ENCODE results near the gene TATDN2.
"Not testable (repeated sequence)": the region's sequence is repeated elsewhere in the genome, so short reads cannot be mapped to it uniquely, and the experiment has no call there.

The TATDN2 gene

GRCh38 chr3:10292505-10293419, 44.5 kb downstream of the TATDN2 start, which contains the start of gene GHRL:
TSS of gene GHRL (minus strand) at chr3:10292947. CDS start at chr3:10290180, 2,767 bp downstream.
- DNase-seq: no peak

GRCh38 chr3:10294030-10294586, 45.8 kb downstream of the TATDN2 start:
- DNase-seq: no peak

GRCh38 chr3:10298064-10298463, 49.8 kb downstream of the TATDN2 start:
- not testable (repeated sequence) for DNase-seq

GRCh38 chr3:10299175-10299574, 50.9 kb downstream of the TATDN2 start:
- DNase-seq: no peak

GRCh38 chr3:10299679-10300078, 51.4 kb downstream of the TATDN2 start:
- DNase-seq: no peak

- no peak for DNase-seq
These were observed 51.8 kb downstream of the TATDN2 start for GRCh38 chr3:10300087-10300486.

GRCh38 chr3:10303105-10303504, 54.8 kb downstream of the TATDN2 start:
- no peak for DNase-seq

GRCh38 chr3:10303785-10304184, 55.5 kb downstream of the TATDN2 start:
- DNase-seq: no peak

GRCh38 chr3:10304905-10305304, 56.6 kb downstream of the TATDN2 start:
- no peak for DNase-seq

- no peak for DNase-seq
These were observed 57.2 kb downstream of the TATDN2 start for GRCh38 chr3:10305331-10305902.

- DNase-seq: no peak
These were observed 57.9 kb downstream of the TATDN2 start for GRCh38 chr3:10306156-10306555.

- no peak for DNase-seq
These were observed 60.4 kb downstream of the TATDN2 start for GRCh38 chr3:10308678-10309077.

- no peak for DNase-seq
These were observed 61.5 kb downstream of the TATDN2 start for GRCh38 chr3:10309736-10310135.

- no peak for DNase-seq
These were observed 62.3 kb downstream of the TATDN2 start for GRCh38 chr3:10310578-10310977.

GRCh38 chr3:10311710-10312109, 63.5 kb downstream of the TATDN2 start:
- no peak for DNase-seq

GRCh38 chr3:10312391-10312790, 64.1 kb downstream of the TATDN2 start:
- no peak for DNase-seq

- DNase-seq: no peak
These were observed 64.6 kb downstream of the TATDN2 start for GRCh38 chr3:10312861-10313260.

GRCh38 chr3:10315101-10315500, 66.8 kb downstream of the TATDN2 start:
- no peak for DNase-seq

- DNase-seq: no peak
These were observed 67.6 kb downstream of the TATDN2 start for GRCh38 chr3:10315771-10316344.

GRCh38 chr3:10317311-10317960, 69.2 kb downstream of the TATDN2 start:
- DNase-seq: no peak

GRCh38 chr3:10317961-10318350, 69.7 kb downstream of the TATDN2 start:
- DNase-seq: no peak

- no peak for DNase-seq
These were observed 71.0 kb downstream of the TATDN2 start for GRCh38 chr3:10319251-10319650.

- no peak for DNase-seq
These were observed 71.5 kb downstream of the TATDN2 start for GRCh38 chr3:10319804-10320203.
